HCT116 (cell line): ENCODE measurements around the gene EPHB4. TPM values are rescaled to one million over a fixed set of nuclear protein-coding genes. Genes with fewer than 3 reads are reported as not detected.
A peak's percentile ranks its signal among the peaks of the same experiment; 100 is the strongest.

Source experiments
- ATAC-seq: fragments of 200-7000 bp; cut with Tn5 transposase; 2 replicates; pipeline ENCODE4 v1.9.1; 2020; ENCODE audit warnings: mild to moderate bottlenecking, moderate library complexity
- BruUV-seq: library from RNA; stranded (reverse); fragments of 400-500 nt; replicated peaks from 2 replicates; lab custom pipeline; 2021; lab: Mats Ljungman, UMichigan
- CTCF ChIA-PET: fragments of 300-600 bp; sonication (Branson Sonifier 250); formaldehyde crosslinking; loops from one replicate; lab custom pipeline; 2021; ENCODE audit warnings: antibody characterized with exemption; lab: Charles Lee
- POLR2A ChIA-PET: fragments of 300-600, 350-600 bp; sonication (Branson Sonifier 250); formaldehyde crosslinking; loops from one replicate; lab custom pipeline; 2021; ENCODE audit warnings: antibody characterized with exemption; lab: Charles Lee
- RAD21 ChIA-PET, 2 experiments: fragments of 300-600 bp; sonication (Branson Sonifier 250); formaldehyde crosslinking; loops; one replicate each; lab custom pipeline; 2023; ENCODE audit warnings: low total read pairs in 2 of 2; ENCODE audit not compliant: uncharacterized antibody in 2 of 2, unreplicated experiment in 2 of 2, low non-redundant PET in 1 of 2; lab: Charles Lee
- DNase-seq: peaks from one replicate; pipeline ENCODE4 v3.0.0-alpha.2; 2010; ENCODE audit warnings: low read depth, low spot score
- H2AFZ ChIP-seq: fragments of 200-600 bp; shearing (Covaris generic), sonication (generic); 2 replicates; pipeline ENCODE4 v1.6.1; 2017; ENCODE audit warnings: low read depth, mixed run types, mixed read lengths, antibody characterized with exemption, low read length; ENCODE audit not compliant: poor library complexity, severe bottlenecking
- H3K27ac ChIP-seq: 2 replicates; pipeline ENCODE4 v1.5.1; 2012; ENCODE audit warnings: low read depth, low read length
- H3K27me3 ChIP-seq: fragments of 200-600 bp; sonication (generic); 2 replicates; pipeline ENCODE4 v1.6.1; 2016; ENCODE audit warnings: mixed run types, low read length, mixed read lengths; ENCODE audit not compliant: insufficient read depth
- H3K36me3 ChIP-seq, 2 experiments: fragments of 200-500 bp in 1 of 2; fragments of 200-600 bp in 1 of 2; sonication (Bioruptor generic) in 1 of 2; sonication (generic) in 1 of 2; 2 replicates each; pipeline versions ENCODE4 v1.5.1 to v1.6.1; 2014 to 2016; ENCODE audit warnings: low read length in 2 of 2, inconsistent platforms in 1 of 2, mixed read lengths in 1 of 2, mixed run types in 1 of 2; ENCODE audit not compliant: insufficient read depth in 2 of 2, control insufficient read depth in 1 of 2
- H3K4me1 ChIP-seq, 2 experiments: fragments of 200-600 bp in 1 of 2; sonication (generic) in 1 of 2; 2 replicates each; pipeline versions ENCODE4 v1.5.1 to v1.6.1; 2012 to 2017; ENCODE audit warnings: low read length in 2 of 2, inconsistent platforms in 1 of 2, mild to moderate bottlenecking in 1 of 2, mixed read lengths in 1 of 2, mixed run types in 1 of 2, moderate library complexity in 1 of 2; ENCODE audit not compliant: insufficient read depth in 2 of 2, control insufficient read depth in 1 of 2
- H3K4me2 ChIP-seq: fragments of 200-600 bp; sonication (generic); 2 replicates; pipeline ENCODE4 v1.6.1; 2017; ENCODE audit warnings: mixed run types, low read length, mixed read lengths
- H3K4me3 ChIP-seq, 2 experiments: fragments of 200-600 bp in 1 of 2; sonication (generic) in 1 of 2; replicated peaks in 1 of 2; 2 replicates each; pipeline ENCODE4 v1.5.1; 2011 to 2016; ENCODE audit warnings: low read length in 2 of 2, control low read depth in 1 of 2, low read depth in 1 of 2, mild to moderate bottlenecking in 1 of 2, mixed read lengths in 1 of 2, mixed run types in 1 of 2
- H3K79me2 ChIP-seq: fragments of 200-600 bp; sonication (generic); 2 replicates; pipeline ENCODE4 v1.6.1; 2017; ENCODE audit warnings: mild to moderate bottlenecking, mixed run types, low read length, moderate library complexity, mixed read lengths; ENCODE audit not compliant: insufficient read depth
- H3K9ac ChIP-seq: fragments of 200-600 bp; sonication (generic); 2 replicates; pipeline ENCODE4 v1.6.1; 2016; ENCODE audit warnings: low read length, mixed read lengths
- H3K9me2 ChIP-seq: fragments of 200-600 bp; sonication (generic), shearing (Covaris generic); 2 replicates; pipeline ENCODE4 v1.6.1; 2017; ENCODE audit warnings: mixed run types, mild to moderate bottlenecking, moderate library complexity; ENCODE audit not compliant: insufficient read depth
- H3K9me3 ChIP-seq, 2 experiments: fragments of 200-500 bp in 1 of 2; fragments of 200-600 bp in 1 of 2; sonication (Bioruptor generic) in 1 of 2; sonication (generic) in 1 of 2; 2 replicates each; pipeline ENCODE4 v1.6.1; 2014 to 2017; ENCODE audit warnings: low read length in 2 of 2, mixed read lengths in 2 of 2, inconsistent platforms in 1 of 2, low read depth in 1 of 2, mild to moderate bottlenecking in 1 of 2, mixed run types in 1 of 2, moderate library complexity in 1 of 2; ENCODE audit not compliant: control insufficient read depth in 1 of 2, insufficient read depth in 1 of 2
- H4K20me1 ChIP-seq: fragments of 200-600 bp; sonication (generic), shearing (Covaris generic); 2 replicates; pipeline ENCODE4 v1.6.1; 2017; ENCODE audit warnings: mixed run types, mild to moderate bottlenecking, moderate library complexity; ENCODE audit not compliant: insufficient read depth
- CBX3 ChIP-seq: IDR thresholded peaks from 2 replicates; pipeline ENCODE4 v1.6.1; 2012; ENCODE audit warnings: low read depth
- EGR1 ChIP-seq: IDR thresholded peaks from 2 replicates; pipeline ENCODE4 v1.6.1; 2012; ENCODE audit warnings: low read depth
- ELF1 ChIP-seq: IDR thresholded peaks from 2 replicates; pipeline ENCODE4 v1.6.1; 2012; ENCODE audit warnings: low read depth, borderline replicate concordance
- EZH2 ChIP-seq: fragments of 200-600 bp; sonication (generic); IDR thresholded peaks from 2 replicates; pipeline ENCODE4 v1.6.1; 2017; ENCODE audit warnings: antibody characterized with exemption, mixed run types
- EZH2phosphoT487 ChIP-seq: fragments of 200-600 bp; IDR thresholded peaks from 2 replicates; pipeline ENCODE4 v1.6.1; 2018; ENCODE audit warnings: antibody characterized with exemption, borderline replicate concordance
- FOSL1 ChIP-seq: IDR thresholded peaks from 2 replicates; pipeline ENCODE4 v1.6.1; 2012; ENCODE audit warnings: low read depth
- JUND ChIP-seq: IDR thresholded peaks from 2 replicates; pipeline ENCODE4 v1.6.1; 2012
- POLR2A ChIP-seq: IDR thresholded peaks from 2 replicates; pipeline ENCODE4 v1.7.0; 2011; ENCODE audit warnings: borderline replicate concordance; ENCODE audit not compliant: insufficient read depth, insufficient read length; ENCODE audit errors: extremely low read depth
- POLR2AphosphoS5 ChIP-seq: IDR thresholded peaks from 2 replicates; pipeline ENCODE4 v1.6.1; 2011; ENCODE audit warnings: mild to moderate bottlenecking, low read depth, low read length, moderate library complexity
- RAD21 ChIP-seq: IDR thresholded peaks from 2 replicates; pipeline ENCODE4 v1.6.1; 2012; ENCODE audit warnings: low read depth, mild to moderate bottlenecking
- SIN3A ChIP-seq: IDR thresholded peaks from 2 replicates; pipeline ENCODE4 v1.6.1; 2012; ENCODE audit warnings: low read depth
- SP1 ChIP-seq: IDR thresholded peaks from 2 replicates; pipeline ENCODE4 v1.6.1; 2012; ENCODE audit warnings: low read depth
- TCF7L2 ChIP-seq: IDR thresholded peaks from 2 replicates; pipeline ENCODE4 v1.7.0; 2011; ENCODE audit warnings: borderline replicate concordance, inconsistent platforms; ENCODE audit not compliant: insufficient read depth, insufficient read length; ENCODE audit errors: extremely low read depth
- YY1 ChIP-seq: IDR thresholded peaks from 2 replicates; pipeline ENCODE4 v1.6.1; 2011; ENCODE audit warnings: low read length, low read depth, moderate library complexity, mild to moderate bottlenecking; ENCODE audit not compliant: insufficient replicate concordance; ENCODE audit errors: extremely low read depth
- ZFX ChIP-seq: fragments of 450-650 bp; IDR thresholded peaks from 2 replicates; pipeline ENCODE4 v1.6.1; 2017
- ZNF274 ChIP-seq: fragments of 200-500 bp; sonication (Bioruptor generic); IDR thresholded peaks from 2 replicates; pipeline ENCODE4 v1.6.1; 2014; ENCODE audit warnings: mild to moderate bottlenecking, low read depth, low read length, inconsistent platforms
- intact Hi-C: fragments of 100-400 bp; cut with micrococcal nuclease; formaldehyde crosslinking; loops from 2 replicates; pipeline ENCODE4 v1.10.0; 2022
- total RNA-seq: library from RNA; stranded (reverse); gene quantifications from one replicate; pipeline ENCODE4 v1.2.1, GENCODE V29; 2021; ENCODE audit not compliant: unreplicated experiment
- TF ChIP-seq, protein P1 (sequence below): IDR thresholded peaks from 2 replicates; pipeline ENCODE4 v1.6.1; 2011; ENCODE audit warnings: mild to moderate bottlenecking, low read length, moderate library complexity; ENCODE audit not compliant: insufficient replicate concordance; ENCODE audit errors: extremely low read depth
- TF ChIP-seq, protein P2 (sequence below): IDR thresholded peaks from 2 replicates; pipeline ENCODE4 v1.6.1; 2012
- TF ChIP-seq, protein P3 (sequence below), 3 experiments: fragments of 200-600 bp in 1 of 3; sonication (generic) in 1 of 3; IDR thresholded peaks in 2 of 3; conservative IDR thresholded peaks in 1 of 3; 2 replicates each; pipeline ENCODE4 v1.5.1; 2012 to 2017; ENCODE audit warnings: low read depth in 2 of 3, low read length in 2 of 3, antibody characterized with exemption in 1 of 3, borderline replicate concordance in 1 of 3, control low read depth in 1 of 3, mild to moderate bottlenecking in 1 of 3, mixed read lengths in 1 of 3, mixed run types in 1 of 3, moderate library complexity in 1 of 3; ENCODE audit not compliant: insufficient read depth in 1 of 3
- TF ChIP-seq, protein P4 (sequence below): IDR thresholded peaks from 2 replicates; pipeline ENCODE4 v1.6.1; 2012

Gene EPHB4
- total RNA-seq, 1 experiment from 2014 or later, result 61.1 TPM

DNA sequence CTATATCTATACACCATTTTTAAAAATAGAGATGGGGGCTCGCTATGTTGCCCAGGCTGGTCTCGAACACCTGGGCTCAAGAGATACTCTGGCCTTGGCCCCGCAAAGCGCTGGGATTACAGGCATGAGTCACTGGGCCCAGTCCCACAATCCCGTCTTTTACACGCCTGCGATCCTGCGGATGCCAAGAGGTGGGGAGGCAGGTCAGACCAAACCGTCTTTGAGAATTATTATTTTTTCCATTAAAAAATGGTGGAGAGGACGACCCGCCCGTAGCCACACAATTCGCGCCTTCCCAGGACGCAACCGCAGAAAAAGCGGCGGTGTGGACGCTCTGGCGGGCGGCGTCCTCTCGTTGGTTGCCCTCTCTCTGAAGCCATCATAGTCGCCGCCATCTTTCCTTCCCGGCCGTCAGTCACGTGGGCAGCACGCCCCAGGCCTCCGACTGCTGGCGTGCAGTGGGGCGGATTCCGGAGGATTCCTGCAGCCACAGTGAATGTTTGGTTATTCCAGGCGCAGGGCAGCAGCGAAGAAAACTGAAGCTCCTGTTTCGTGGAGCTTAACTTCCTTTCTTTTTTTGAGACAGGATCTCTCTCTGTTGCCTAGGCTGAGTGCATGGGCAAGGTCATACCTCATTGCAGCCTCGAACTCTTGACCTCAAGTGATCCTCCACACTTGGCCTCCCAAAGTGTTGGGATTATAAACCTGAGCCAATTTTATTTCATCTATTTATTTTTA is 9.9 kb upstream of the EPHB4 start:
- Histone ChIP-seq H3K4me3 (peak overlapping the region; percentile 45 to 50), H3K36me3 (no peaks in the 10 kb centered on the region), H3K9ac (peak overlapping the region; percentile 65), H3K27ac (peak overlapping the region; percentile 60), H3K79me2 (no peaks in the 10 kb centered on the region), H3K4me2 (peak overlapping the region; percentile 74), H4K20me1 (no peaks in the 10 kb centered on the region), H2AFZ (no peak overlapping the region), H3K27me3 (no peaks in the 10 kb centered on the region), H3K4me1 (peaks cover 10 to 19% of the 10 kb centered on the region in 2 experiments), H3K9me2 (no peaks in the 10 kb centered on the region), H3K9me3 (no peaks in the 10 kb centered on the region)
- ChIA-PET CTCF (no interaction called here), POLR2A (no interaction called here), RAD21 (no interaction called here)
- DNase-seq (peak; percentile 82), ATAC-seq (peak; percentile 90)
- peak; percentile 52 for TF ChIP-seq POLR2A
- TF ChIP-seq JUND, result no peak
- TF ChIP-seq, protein P1, sequence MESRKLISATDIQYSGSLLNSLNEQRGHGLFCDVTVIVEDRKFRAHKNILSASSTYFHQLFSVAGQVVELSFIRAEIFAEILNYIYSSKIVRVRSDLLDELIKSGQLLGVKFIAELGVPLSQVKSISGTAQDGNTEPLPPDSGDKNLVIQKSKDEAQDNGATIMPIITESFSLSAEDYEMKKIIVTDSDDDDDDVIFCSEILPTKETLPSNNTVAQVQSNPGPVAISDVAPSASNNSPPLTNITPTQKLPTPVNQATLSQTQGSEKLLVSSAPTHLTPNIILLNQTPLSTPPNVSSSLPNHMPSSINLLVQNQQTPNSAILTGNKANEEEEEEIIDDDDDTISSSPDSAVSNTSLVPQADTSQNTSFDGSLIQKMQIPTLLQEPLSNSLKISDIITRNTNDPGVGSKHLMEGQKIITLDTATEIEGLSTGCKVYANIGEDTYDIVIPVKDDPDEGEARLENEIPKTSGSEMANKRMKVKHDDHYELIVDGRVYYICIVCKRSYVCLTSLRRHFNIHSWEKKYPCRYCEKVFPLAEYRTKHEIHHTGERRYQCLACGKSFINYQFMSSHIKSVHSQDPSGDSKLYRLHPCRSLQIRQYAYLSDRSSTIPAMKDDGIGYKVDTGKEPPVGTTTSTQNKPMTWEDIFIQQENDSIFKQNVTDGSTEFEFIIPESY, result no peak
- no peak; the same call in 1 of the 2 replicates for TF ChIP-seq FOSL1
- TF ChIP-seq, protein P2, sequence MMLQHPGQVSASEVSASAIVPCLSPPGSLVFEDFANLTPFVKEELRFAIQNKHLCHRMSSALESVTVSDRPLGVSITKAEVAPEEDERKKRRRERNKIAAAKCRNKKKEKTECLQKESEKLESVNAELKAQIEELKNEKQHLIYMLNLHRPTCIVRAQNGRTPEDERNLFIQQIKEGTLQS, result no peak
- no peak for TF ChIP-seq ELF1
- TF ChIP-seq SIN3A, result peak; percentile 30; the same call in 1 of the 2 replicates
- TF ChIP-seq EGR1, result peak; percentile 65; the same call in 1 of the 2 replicates
- TF ChIP-seq RAD21, result no peak
- TF ChIP-seq, protein P3, sequence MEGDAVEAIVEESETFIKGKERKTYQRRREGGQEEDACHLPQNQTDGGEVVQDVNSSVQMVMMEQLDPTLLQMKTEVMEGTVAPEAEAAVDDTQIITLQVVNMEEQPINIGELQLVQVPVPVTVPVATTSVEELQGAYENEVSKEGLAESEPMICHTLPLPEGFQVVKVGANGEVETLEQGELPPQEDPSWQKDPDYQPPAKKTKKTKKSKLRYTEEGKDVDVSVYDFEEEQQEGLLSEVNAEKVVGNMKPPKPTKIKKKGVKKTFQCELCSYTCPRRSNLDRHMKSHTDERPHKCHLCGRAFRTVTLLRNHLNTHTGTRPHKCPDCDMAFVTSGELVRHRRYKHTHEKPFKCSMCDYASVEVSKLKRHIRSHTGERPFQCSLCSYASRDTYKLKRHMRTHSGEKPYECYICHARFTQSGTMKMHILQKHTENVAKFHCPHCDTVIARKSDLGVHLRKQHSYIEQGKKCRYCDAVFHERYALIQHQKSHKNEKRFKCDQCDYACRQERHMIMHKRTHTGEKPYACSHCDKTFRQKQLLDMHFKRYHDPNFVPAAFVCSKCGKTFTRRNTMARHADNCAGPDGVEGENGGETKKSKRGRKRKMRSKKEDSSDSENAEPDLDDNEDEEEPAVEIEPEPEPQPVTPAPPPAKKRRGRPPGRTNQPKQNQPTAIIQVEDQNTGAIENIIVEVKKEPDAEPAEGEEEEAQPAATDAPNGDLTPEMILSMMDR (IDR thresholded peaks at IDR 0.05 in 2 of 3, conservative IDR thresholded peaks at IDR 0.05 in 1 of 3; ENCODE audit: borderline replicate concordance in 1 of 3, insufficient read depth in 1 of 3, low read depth in 2 of 3, low read length in 2 of 3), result no peak
- no peak for TF ChIP-seq EZH2
- peak; percentile 79 for TF ChIP-seq POLR2AphosphoS5
- peak; percentile 56 for TF ChIP-seq SP1
- peak; percentile 41; the same call in 1 of the 2 replicates for TF ChIP-seq ZFX
- peak; percentile 94 for TF ChIP-seq CBX3
- TF ChIP-seq YY1, result peak; percentile 99
- no peak for TF ChIP-seq ZNF274
- TF ChIP-seq EZH2phosphoT487, result no peak
- TF ChIP-seq TCF7L2, result peak; percentile 46
- TF ChIP-seq, protein P4, sequence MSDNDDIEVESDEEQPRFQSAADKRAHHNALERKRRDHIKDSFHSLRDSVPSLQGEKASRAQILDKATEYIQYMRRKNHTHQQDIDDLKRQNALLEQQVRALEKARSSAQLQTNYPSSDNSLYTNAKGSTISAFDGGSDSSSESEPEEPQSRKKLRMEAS, result peak; percentile 97
- BruUV-seq, result TSS peak; percentile 93
- intact Hi-C loops, result no loop called here
